Measurements from ENCODE around the gene FOS. TPM values are rescaled to one million over a fixed set of nuclear protein-coding genes. Genes with fewer than 3 reads are reported as not detected.

Gene FOS
- total RNA-seq, 3 donors from 2014 or later: 163 to 292 (median 243) TPM

- TF ChIP-seq CTCF (IDR thresholded peaks at IDR 0.05): no peak
- DNase-seq (peak; percentile 87 to 92 (median 91)), ATAC-seq (peak; percentile 65)
- no peaks in the 10 kb centered on the region for H3K9me3 ChIP-seq
- peaks cover 50% of the 10 kb centered on the region for H3K4me1 ChIP-seq (ENCODE audit: low read depth)
- H3K36me3 ChIP-seq (ENCODE audit: low read depth): peaks cover 3% of the 10 kb centered on the region
- no peak overlapping the region for H3K4me3 ChIP-seq
- intact Hi-C loops (cut with DNase I, micrococcal nuclease): no loop called here
Observed at GRCh38 chr14:75254381-75254822, 24.2 kb upstream of the FOS start.

- peak; percentile 42 for ATAC-seq
Observed at GRCh38 chr14:75254901-75255584, 23.6 kb upstream of the FOS start.

DNA sequence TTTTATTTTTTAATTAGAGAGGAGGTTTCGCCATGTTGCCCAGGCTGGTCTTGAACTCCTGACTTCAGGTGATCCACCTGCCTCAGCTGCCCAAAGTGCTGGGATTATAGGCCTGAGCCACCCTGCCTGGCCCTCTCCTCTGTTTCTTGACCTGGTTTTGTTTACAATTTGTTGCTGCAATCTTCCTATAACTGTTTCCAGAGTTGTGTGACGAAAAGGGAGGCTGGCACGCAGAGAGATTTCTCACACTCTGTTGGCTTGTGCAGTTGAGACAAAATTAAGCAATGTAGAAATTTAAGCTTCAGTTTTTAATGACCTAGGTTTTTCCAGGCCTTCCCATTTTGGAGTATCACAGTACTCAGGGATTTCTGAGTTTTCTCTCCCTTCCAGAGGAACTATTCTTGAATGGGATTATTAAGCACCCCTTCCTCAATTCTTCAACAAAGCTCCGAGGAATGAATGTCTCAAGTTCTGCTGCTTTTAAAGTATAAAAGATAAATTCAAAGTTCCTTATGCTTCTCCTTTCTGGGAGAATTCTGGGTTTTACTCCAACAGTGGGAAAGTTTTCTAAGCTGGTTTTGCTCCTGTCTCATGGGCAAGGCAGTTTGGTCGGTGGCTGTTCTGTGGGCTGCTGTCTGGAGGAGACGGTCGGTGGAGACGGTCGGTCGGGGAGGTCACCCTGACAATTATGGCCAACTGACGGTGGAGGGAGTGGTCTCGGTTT, 20.4 kb upstream of the FOS start:
- intact Hi-C loops (cut with DNase I, micrococcal nuclease): no loop called here
- H3K4me1 ChIP-seq (ENCODE audit: low read depth): peaks cover 39% of the 10 kb centered on the region
- TF ChIP-seq CTCF (IDR thresholded peaks at IDR 0.05): no peak
- DNase-seq (no peak), ATAC-seq (no peak)
- H3K9me3 ChIP-seq: no peaks in the 10 kb centered on the region
- H3K36me3 ChIP-seq (ENCODE audit: low read depth): peaks cover 3% of the 10 kb centered on the region
- no peak overlapping the region for H3K4me3 ChIP-seq

More at GRCh38 chr14:75254901-75255584, 23.6 kb upstream of the FOS start:
- H3K36me3 ChIP-seq (ENCODE audit: low read depth): peaks cover 3% of the 10 kb centered on the region
- peak in 2 of 3 donors; percentile 63 to 64 for DNase-seq
- no peaks in the 10 kb centered on the region for H3K9me3 ChIP-seq
- intact Hi-C loops (cut with DNase I, micrococcal nuclease): no loop called here
- no peak overlapping the region for H3K4me3 ChIP-seq
- no peak for TF ChIP-seq CTCF (IDR thresholded peaks at IDR 0.05)
- peaks cover 55% of the 10 kb centered on the region for H3K4me1 ChIP-seq (ENCODE audit: low read depth)

DNA sequence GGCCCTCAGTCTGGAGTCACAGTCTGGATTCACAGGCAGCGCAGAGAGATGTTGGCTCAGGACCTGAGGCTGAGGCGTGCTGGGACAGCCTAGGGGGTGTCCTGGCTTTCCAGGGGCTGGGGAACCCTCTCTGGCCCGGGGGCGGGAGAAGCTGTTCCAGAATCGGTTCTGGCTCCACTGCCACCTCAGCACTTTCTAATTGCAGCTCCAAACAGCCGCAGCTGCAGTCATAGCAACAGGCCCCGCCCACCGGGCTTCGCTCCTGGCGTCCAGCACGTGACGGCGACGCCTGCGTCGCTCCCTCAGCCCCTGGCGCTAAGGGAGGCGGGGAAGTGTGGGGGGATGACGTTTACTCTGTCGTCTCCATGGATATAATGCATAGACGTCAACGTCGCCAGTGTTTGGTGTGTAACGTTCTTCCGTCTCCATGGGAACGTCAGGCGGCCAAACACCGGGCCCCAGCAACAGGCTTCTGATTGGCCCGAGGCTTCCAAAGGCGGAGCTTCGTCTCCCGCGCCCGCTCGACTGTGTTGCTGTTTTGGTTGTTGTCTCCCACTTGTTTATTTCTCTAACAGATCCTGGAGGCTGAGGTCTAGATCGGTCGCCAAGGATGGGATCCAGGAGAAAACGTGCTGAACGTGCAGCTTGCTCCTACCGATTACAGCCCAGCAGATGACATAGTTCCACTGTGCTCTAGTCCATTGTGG, 19.7 kb upstream of the FOS start:
- peak; percentile 100 for DNase-seq
- TF ChIP-seq CTCF (IDR thresholded peaks at IDR 0.05): no peak
- Histone ChIP-seq H3K4me1 (ENCODE audit: low read depth) (peaks cover 33% of the 10 kb centered on the region), H3K9me3 (no peaks in the 10 kb centered on the region), H3K4me3 (peak overlapping the region; percentile 11), H3K36me3 (ENCODE audit: low read depth) (peaks cover 3% of the 10 kb centered on the region)
- peak; percentile 85 for ATAC-seq
- intact Hi-C loops (cut with DNase I, micrococcal nuclease): no loop called here

GRCh38 chr14:75259510-75259855, 19.1 kb upstream of the FOS start:
- intact Hi-C loops (cut with DNase I, micrococcal nuclease): no loop called here
- peaks cover 3% of the 10 kb centered on the region for H3K36me3 ChIP-seq (ENCODE audit: low read depth)
- no peaks in the 10 kb centered on the region for H3K9me3 ChIP-seq
- TF ChIP-seq CTCF (IDR thresholded peaks at IDR 0.05): no peak
- H3K4me1 ChIP-seq (ENCODE audit: low read depth): peaks cover 31% of the 10 kb centered on the region
- peak; percentile 1 for ATAC-seq
- no peak for DNase-seq
- peak overlapping the region; percentile 11 for H3K4me3 ChIP-seq
